Stomach (tissue), 9 donors: ENCODE data around the gene VPS13D. TPM values are rescaled to one million over a fixed set of nuclear protein-coding genes. Genes with fewer than 3 reads are reported as not detected.
"Not testable (repeated sequence)": the region's sequence is repeated elsewhere in the genome, so short reads cannot be mapped to it uniquely, and the experiment has no call there.

Experiments used
- DNase-seq, 2 donors: peaks; one replicate each; pipeline versions ENCODE4 v3.0.0 to v3.0.0-alpha.2; 2013 to 2019
- H3K27ac ChIP-seq, 5 donors: fragments of 200-600 bp in 4 of 5; sonication (generic) in 4 of 5; one replicate each; pipeline ENCODE4 v1.5.1; 2013 to 2019; ENCODE audit warnings: mild to moderate bottlenecking in 1 of 5, moderate library complexity in 1 of 5
- H3K27me3 ChIP-seq, 3 donors: fragments of 200-600 bp; sonication (generic); one replicate each; pipeline ENCODE4 v1.5.1; 2017 to 2019; ENCODE audit warnings: mixed run types in 1 of 3
- H3K36me3 ChIP-seq, 4 donors: fragments of 200-600 bp; sonication (generic); 1 replicate in 3 of 4; 2 replicates in 1 of 4; pipeline ENCODE4 v1.5.1; 2016 to 2019
- H3K4me1 ChIP-seq, 4 donors: fragments of 200-600 bp; sonication (generic); one replicate each; pipeline ENCODE4 v1.5.1; 2016 to 2019
- H3K4me3 ChIP-seq, 4 donors: fragments of 200-600 bp; sonication (generic) in 3 of 4; one replicate each; pipeline ENCODE4 v1.5.1; 2016 to 2019; ENCODE audit warnings: mild to moderate bottlenecking in 1 of 4
- H3K9me3 ChIP-seq, 4 donors: fragments of 200-600 bp; sonication (generic); one replicate each; pipeline ENCODE4 v1.5.1; 2016 to 2019
- CTCF ChIP-seq, 7 experiments: fragments of 450-650 bp in 4 of 7; fragments of 200-600 bp in 3 of 7; sonication (generic) in 3 of 7; IDR thresholded peaks; one replicate each; pipeline ENCODE4 v1.5.1; 2016 to 2019; ENCODE audit warnings: antibody characterized with exemption in 7 of 7, control low read depth in 2 of 7, mild to moderate bottlenecking in 1 of 7
- EP300 ChIP-seq: sonication (generic); formaldehyde crosslinking; IDR thresholded peaks from one replicate; pipeline ENCODE4 v1.6.1; 2017; ENCODE audit warnings: antibody characterized with exemption
- POLR2A ChIP-seq, 4 donors: fragments of 450-650 bp; IDR thresholded peaks; one replicate each; pipeline ENCODE4 v1.6.1; 2016; ENCODE audit warnings: antibody characterized with exemption in 4 of 4, control low read depth in 2 of 4, mild to moderate bottlenecking in 1 of 4, moderate library complexity in 1 of 4
- POLR2AphosphoS5 ChIP-seq, 3 donors: sonication (generic); formaldehyde crosslinking; IDR thresholded peaks; one replicate each; pipeline ENCODE4 v1.6.1; 2016; ENCODE audit warnings: antibody characterized with exemption in 3 of 3
- WGBS, 5 donors: extraction: QIAGEN DNeasy Blood & Tissue Kit in 3 of 5; methylation state at CpG; one replicate each; pipeline versions ENCODE4 v1.1.5 to v1.1.7; 2013 to 2018; 5-methylcytosine and 5-hydroxymethylcytosine counted together
- intact Hi-C: fragments of 100-400 bp; cut with DNase I; formaldehyde crosslinking; loops from one replicate; pipeline ENCODE4 v1.15.1; 2023; ENCODE audit warnings: low total_unique reads
- polyA plus RNA-seq, 3 donors: library from polyadenylated mRNA; stranded (reverse); fragments of 200-250 nt; gene quantifications; one replicate each; pipeline ENCODE4 v1.2.3, GENCODE V29; 2013
- total RNA-seq, 5 donors: library from RNA; depleted of rRNA; stranded (reverse); fragments of >200 nt; gene quantifications; one replicate each; pipeline versions ENCODE4 v1.1.0 to v1.2.3, GENCODE V29; 2014 to 2016
- donor health status: healthy with polysubstance abuse.
- donor health status: Bipolar disorder and iron deficiency.
- donor health status: healthy.

The VPS13D gene
- total and polyA plus RNA-seq, 8 donors = 6.7 to 106 (median 66.5) TPM

GRCh38 chr1:12452262-12452661, 222.4 kb downstream of the VPS13D start:
- no peaks in the 10 kb centered on the region for H3K9me3 ChIP-seq
- TF ChIP-seq POLR2A (IDR thresholded peaks at IDR 0.05) (no peak), EP300 (no peak), CTCF (IDR thresholded peaks at IDR 0.05) (no peak), POLR2AphosphoS5 (IDR thresholded peaks at IDR 0.05) (no peak)
- H3K4me1 ChIP-seq = peaks cover 49 to 97% (median 78%) of the 10 kb centered on the region in 4 donors
- H3K27ac ChIP-seq = peak overlapping the region in 4 of 5 donors; percentile 68 to 81 (median 79)
- DNase-seq = no peak
- peaks cover 4 to 19% (median 11%) of the 10 kb centered on the region in 4 donors for H3K36me3 ChIP-seq
- no peaks in the 10 kb centered on the region for H3K27me3 ChIP-seq
- no peak overlapping the region for H3K4me3 ChIP-seq
- intact Hi-C loops = no loop called here

GRCh38 chr1:12453400-12454343, 223.8 kb downstream of the VPS13D start:
- Histone ChIP-seq H3K27me3 (no peaks in the 10 kb centered on the region), H3K27ac (peak overlapping the region in 4 of 5 donors; percentile 68 to 81 (median 80)), H3K4me1 (peaks cover 42 to 96% (median 74%) of the 10 kb centered on the region in 4 donors), H3K4me3 (no peak overlapping the region), H3K9me3 (no peaks in the 10 kb centered on the region), H3K36me3 (peaks cover 4 to 20% (median 15%) of the 10 kb centered on the region in 4 donors)
- TF ChIP-seq CTCF (IDR thresholded peaks at IDR 0.05) (no peak), POLR2AphosphoS5 (IDR thresholded peaks at IDR 0.05) (no peak), POLR2A (IDR thresholded peaks at IDR 0.05) (no peak), EP300 (no peak)
- DNase-seq = no peak
- 41 to 54% (median 43%) methylated on average over 13 of the region's 13 CpGs for WGBS, 5 donors
- intact Hi-C loops = no loop called here

- H3K4me1 ChIP-seq = peaks cover 35 to 87% (median 67%) of the 10 kb centered on the region in 4 donors
- peak overlapping the region in 4 of 5 donors; percentile 68 to 81 (median 80) for H3K27ac ChIP-seq
- TF ChIP-seq POLR2A (IDR thresholded peaks at IDR 0.05) (no peak), EP300 (no peak), POLR2AphosphoS5 (IDR thresholded peaks at IDR 0.05) (peak in 2 of 3 donors; percentile 48 to 67)
- no peaks in the 10 kb centered on the region for H3K27me3 ChIP-seq
- DNase-seq = no peak
- 65 to 73% (median 68%) methylated on average over 4 of the region's 4 CpGs for WGBS, 5 donors
- peaks cover 4 to 22% (median 16%) of the 10 kb centered on the region in 4 donors for H3K36me3 ChIP-seq
- intact Hi-C loops = no loop called here
- H3K4me3 ChIP-seq = no peak overlapping the region
- H3K9me3 ChIP-seq = no peaks in the 10 kb centered on the region
These were observed 224.9 kb downstream of the VPS13D start for GRCh38 chr1:12454406-12455391.

GRCh38 chr1:12456081-12456480, 226.3 kb downstream of the VPS13D start:
- Histone ChIP-seq H3K36me3 (peaks cover 4 to 24% (median 18%) of the 10 kb centered on the region in 4 donors), H3K27ac (peak overlapping the region in 4 of 5 donors; percentile 68 to 81 (median 80)), H3K4me1 (peaks cover 34 to 87% (median 66%) of the 10 kb centered on the region in 4 donors)
- H3K4me3 ChIP-seq, intact Hi-C loops, H3K9me3 ChIP-seq, H3K27me3 ChIP-seq, DNase-seq: not testable (repeated sequence)
- WGBS, 5 donors = 97 to 99% (median 97%) methylated on average over 7 of the region's 7 CpGs

- H3K36me3 ChIP-seq = peaks cover 4 to 24% (median 17%) of the 10 kb centered on the region in 4 donors
- H3K27ac ChIP-seq = peak overlapping the region in 4 of 5 donors; percentile 66 to 81 (median 77)
- no peaks in the 10 kb centered on the region for H3K9me3 ChIP-seq
- intact Hi-C loops = no loop called here
- no peaks in the 10 kb centered on the region for H3K27me3 ChIP-seq
- no peak for DNase-seq
- 62 to 88% (median 69%) methylated on average over 1 of the region's 1 CpG for WGBS, 5 donors
- peaks cover 42 to 87% (median 66%) of the 10 kb centered on the region in 4 donors for H3K4me1 ChIP-seq
- no peak overlapping the region for H3K4me3 ChIP-seq
- TF ChIP-seq POLR2AphosphoS5 (IDR thresholded peaks at IDR 0.05) (no peak), EP300 (no peak), CTCF (IDR thresholded peaks at IDR 0.05) (no peak), POLR2A (IDR thresholded peaks at IDR 0.05) (no peak)
These were observed 227.1 kb downstream of the VPS13D start for GRCh38 chr1:12456979-12457378.
